Measurements from ENCODE around the gene ZNF423.

Gene ZNF423

DNA sequence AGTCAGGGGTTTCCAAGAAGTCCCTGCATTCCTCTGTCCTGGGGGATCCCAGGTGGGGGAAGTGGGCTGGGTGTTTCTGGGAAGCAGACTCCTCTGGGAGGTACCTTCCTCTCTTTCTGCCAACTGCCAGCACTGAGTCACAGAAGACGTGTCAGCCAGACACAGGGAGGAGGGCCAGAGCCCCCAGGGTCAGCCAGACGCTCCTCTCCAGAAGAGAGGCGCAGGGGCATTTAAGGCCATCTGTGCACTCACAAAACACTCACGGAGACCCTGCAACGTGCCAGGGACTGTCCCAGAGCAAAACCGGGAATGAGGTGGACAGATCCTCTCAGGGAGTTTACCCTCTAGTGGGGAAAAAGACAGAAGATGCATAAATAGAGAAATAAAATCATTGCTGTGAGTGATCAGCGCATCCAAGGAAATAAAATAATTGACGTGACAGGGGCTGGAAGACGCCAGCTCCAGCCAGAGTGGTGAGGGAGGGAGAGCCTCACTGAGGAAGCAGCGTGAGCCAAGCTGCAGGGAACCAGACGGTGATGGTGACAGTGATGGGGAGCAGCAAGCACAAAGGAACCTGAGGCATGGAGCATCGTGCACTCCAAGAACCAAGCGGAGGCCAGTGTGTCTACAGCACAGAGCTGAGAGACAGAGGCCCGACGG is 105.4 kb downstream of the ZNF423 start:
- DNase-seq (ENCODE audit: low read depth), result no peak

DNA sequence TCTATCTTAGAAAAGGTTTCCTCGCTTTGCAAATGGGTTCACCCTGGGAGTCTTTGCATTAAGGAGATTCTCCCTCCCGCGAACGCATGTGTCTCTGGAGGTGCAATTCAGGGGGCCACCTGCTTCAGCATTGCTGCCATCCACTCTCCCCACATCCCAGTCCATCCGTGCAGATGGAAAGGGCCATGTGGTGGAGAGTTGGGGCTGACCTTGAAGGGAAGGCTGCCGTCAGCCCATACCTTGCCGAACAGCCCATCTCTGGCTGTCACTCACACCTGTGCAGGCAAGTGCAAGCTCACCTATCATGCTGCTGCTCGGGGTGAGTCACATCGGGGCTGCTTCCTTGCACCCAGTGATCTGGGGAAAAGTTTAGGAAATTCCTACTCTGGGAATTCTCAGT is 106.1 kb downstream of the ZNF423 start:
- DNase-seq (ENCODE audit: low read depth), result no peak

DNA sequence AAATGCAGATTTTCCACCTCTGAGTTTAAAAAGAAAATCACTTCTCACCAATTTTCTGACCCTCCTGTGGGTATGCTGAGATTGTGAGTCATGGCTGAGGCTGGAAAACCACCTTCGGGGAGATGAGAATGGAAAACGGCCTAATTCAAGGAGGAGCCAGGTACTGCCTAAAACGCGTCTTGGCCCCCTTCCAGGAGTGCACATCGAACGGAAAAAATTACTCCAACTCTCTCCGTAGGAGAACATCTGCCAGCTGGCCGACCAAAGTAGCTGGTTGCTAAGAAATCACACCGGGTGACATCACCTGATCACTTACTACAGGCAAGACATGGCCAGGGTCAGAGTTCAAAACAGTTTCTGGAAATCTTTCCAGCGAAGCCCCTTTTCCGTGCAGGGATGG is 107.6 kb downstream of the ZNF423 start:
- DNase-seq (ENCODE audit: low read depth), result no peak

DNA sequence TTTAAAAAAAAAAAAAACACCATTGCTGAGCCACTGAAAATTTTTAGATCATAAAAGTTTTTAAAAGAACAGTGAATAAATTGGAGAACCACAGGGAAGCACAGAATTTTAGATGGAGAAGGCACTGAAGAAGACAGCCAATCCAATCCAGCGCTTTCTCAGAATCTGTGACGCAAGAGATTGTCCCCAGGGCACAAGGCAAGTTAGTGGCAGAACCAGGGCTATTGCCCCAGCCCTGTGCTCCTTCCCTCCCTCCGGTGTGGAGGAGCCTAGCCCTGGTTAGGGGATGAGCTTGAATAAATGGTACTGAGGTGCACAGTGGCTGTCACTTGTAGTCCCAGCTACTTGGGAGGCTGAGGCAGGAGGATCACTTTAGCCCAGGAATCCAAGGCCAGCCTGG is 108.3 kb downstream of the ZNF423 start:
- no peak for DNase-seq (ENCODE audit: low read depth)

DNA sequence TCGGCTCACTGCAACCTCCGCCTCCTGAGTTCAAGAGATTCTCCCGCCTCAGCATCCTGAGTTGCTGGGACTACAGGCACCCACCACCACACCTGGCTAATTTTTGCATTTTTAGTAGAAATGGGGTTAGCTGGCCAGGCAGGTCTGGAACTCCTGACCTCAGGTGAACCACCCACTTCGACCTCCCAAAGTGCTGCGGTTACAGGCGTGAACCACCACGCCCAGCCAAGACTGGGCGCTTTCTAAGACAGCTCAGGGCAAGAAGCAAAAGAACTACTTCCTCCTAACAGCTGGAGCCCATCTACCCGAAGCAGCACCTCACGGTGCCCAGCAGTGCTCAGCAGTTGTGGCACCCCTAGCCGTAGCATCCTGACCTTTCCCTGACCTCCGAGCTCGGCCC is 109.4 kb downstream of the ZNF423 start:
- DNase-seq (ENCODE audit: low read depth), result no peak

DNA sequence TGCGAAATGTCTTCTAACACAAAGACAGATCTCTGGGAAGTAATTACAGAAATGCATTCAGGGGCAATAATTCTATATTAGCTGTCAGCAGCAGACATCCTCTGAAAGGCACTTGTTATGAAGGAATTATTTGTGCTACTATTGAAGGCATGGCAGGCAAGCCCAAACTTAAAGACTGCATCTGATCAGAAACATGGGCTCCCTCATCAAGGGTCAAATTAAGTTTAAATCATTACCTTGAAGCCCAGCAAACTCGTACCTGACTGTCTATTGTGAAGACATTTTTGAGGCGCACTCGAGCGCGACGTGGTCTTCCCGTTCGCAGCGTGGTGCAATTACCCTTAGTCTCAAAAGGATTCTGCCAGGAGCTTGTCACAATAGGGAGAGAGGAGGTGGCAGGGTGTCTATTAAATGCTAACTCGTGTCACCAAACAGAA is 110.6 kb downstream of the ZNF423 start:
- no peak for DNase-seq (ENCODE audit: low read depth)

DNA sequence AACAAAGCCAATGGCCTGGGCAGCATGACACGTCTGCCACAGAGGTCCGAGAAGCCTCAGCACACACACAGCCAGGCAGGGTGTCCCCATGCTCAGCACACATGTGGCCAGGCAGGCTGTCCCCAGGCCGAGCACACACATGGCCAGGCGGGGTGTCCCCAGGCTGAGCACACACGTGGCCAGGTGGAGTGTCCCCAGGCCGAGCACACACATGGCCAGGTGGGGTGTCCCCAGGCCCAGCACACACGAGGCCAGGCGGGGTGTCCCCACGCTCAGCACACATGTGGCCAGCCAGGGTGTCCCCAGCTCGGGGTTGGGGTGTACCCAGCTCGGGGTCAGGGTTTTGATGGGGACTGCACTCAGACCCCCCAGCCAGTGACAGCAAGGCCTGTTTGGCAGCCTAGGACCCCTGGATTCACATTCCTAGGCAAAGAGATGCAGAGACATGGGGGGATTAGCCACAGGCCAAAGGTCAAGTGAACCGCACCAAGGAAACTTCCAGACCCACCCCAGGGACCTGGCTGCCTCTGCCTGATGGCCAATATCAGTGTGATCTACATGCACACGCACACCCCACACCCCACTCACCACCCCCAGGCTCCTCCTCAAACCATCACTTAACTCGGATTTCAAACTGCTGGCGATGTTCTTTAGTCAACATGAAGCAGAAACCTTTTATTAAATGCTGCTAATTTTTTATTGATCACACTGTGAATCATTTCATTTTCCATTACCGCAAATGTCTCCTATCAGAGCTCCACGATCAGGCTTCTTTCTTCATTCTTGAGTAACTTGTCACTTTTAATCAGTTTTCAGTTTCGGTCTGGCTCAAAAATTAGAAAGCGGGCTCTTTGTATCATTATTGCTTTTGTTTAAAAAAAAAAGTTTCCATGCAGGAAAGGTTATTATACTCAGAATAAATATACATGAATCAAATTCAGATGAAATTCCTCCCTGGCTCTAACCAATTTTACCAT is 111.4 kb downstream of the ZNF423 start:
- DNase-seq (ENCODE audit: low read depth), result no peak

DNA sequence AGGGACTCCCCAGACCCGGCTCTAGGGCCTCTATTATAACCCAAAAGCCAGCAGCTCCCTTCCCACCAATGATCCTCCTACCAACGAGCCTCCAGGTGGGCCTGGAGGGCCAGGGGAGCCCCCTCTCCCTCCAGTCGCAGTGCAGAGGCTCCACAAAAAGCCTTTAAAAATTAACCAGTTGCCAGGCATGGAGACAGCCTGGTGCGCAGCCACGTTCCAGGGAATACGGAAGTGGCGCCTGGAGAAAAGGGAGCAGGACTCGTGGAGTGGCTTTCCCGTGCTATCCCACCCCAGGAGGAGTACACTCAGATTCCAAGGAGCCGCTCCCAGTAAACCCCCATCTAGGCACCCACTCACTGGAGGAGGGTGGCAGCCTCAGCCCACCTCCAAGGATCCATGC is 112.3 kb downstream of the ZNF423 start:
- DNase-seq (ENCODE audit: low read depth), result no peak

DNA sequence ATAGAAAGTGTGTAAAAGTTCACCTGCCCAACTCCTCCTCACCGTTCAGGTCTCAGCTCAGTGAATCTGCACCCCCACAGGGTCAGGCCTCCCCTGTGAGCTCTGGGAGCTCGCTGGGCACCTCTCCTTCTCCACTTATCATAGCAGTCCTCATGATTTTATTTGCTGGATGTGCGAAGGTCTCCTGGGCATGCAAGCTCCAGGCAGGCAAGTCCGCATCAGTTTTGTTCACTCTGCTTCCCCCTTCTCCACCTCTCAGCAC is 112.8 kb downstream of the ZNF423 start:
- no peak for DNase-seq (ENCODE audit: low read depth)

DNA sequence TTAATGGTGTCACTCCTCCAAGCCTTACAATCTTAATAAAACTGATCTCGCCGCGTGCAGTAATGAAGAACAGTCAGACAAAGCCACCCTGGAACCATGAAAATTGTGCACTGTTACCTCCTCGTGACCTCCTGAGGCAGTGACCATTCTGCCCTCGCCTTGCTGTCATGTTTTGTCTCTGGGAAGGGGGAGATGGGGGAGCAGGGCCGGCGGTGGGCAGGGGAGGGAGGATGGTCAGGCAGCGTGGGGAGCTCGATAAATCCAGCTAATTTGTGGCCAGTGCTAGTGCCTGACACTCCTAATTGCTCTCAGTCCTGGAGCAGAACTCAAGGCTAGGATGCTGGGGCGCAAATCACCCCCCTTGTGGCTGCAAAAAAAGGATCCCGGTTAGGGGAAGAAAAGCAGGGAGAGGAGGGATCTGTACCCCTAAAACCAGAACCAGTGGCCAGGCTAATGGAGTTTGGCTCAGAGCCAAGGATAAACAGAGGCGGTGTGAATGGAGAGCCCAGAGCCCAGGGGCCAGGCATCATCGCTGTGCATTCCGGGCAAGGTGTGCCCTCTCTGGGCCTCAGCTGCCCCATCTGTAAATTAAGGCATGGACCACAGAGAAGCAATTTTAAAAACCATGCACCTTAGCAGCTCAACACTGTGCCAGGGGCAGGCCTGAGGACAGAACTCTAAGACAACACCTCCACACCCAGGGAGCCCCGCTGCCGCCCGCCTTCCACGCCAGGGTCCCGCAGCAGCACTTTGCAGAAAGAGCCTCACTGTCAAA is 113.3 kb downstream of the ZNF423 start:
- no peak for DNase-seq (ENCODE audit: low read depth)

DNA sequence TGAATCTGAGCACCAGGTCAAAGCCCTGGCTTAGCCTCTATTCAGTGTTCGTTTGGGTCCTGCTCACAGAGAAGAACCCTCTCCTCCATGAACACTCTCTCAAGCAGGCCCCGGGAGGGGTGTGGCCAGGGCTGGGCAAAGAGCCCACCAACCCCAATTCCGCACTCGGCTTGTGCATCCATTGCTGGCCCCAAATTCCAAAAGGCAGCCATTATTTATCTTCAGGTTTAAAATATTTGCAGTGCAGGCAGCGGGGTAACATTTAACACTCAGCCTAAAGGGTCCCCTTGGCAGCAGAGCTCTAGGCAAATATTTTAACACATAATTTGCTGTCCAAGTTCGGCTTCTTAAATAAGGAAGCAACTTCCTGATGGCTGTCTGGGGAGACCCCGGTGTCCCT is 115.7 kb downstream of the ZNF423 start:
- DNase-seq (ENCODE audit: low read depth), result no peak

DNA sequence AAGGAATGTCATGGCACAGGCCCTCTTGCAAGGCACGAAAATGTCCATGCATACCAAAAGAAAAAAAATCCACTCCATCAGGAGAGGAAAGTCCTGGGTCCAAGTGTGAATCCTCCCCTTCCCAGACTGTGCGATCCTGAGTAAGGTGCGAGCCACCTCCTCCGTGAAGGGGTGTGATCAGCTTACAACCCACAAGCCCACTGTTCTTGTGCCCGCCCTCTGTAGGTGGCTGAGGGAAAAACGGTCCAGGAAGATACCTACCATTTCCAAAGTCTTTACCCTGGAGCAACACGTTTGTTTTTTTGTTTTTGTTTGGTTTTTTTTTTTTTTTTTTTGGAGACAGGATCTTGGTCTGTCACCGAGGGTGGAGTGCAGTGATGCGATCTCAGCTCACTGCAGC is 116.5 kb downstream of the ZNF423 start:
- no peak for DNase-seq (ENCODE audit: low read depth)

DNA sequence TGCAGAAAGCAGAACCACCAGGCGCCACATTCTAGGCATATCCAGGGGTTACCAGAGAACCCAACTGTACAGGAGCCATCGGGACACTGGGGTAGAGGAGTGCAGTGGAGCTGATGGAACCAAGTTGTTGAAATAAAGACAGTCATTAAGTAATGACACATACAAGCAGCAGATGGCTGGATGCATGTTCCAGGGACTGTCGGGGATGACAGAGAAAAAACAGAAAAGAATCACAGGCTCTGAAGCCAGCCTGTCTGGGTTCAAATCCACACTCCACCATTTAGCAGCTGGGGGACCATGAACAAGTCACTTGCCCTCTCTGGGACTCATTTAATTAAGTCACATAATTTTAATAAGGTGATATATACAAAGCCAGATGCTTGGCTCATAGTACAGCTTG is 117.1 kb downstream of the ZNF423 start:
- no peak for DNase-seq (ENCODE audit: low read depth)

DNA sequence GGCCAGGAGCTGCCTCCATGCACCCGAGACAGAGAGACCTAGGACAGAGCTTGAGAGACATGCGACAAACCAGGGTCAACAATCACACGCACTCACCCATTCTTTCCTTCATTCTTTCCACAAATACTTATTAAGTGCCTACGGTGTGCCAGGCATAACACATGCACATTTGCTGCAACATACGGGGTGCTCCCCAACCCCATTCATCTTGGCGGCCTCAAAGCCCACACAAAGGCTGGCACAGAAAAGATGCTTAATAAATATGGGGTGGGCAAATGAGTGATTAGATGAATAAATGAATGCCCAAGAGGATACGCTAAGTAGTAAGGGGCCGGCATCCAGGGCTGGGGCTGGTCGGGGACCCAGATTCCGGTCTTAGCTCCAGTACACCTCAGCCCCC is 117.9 kb downstream of the ZNF423 start:
- DNase-seq (ENCODE audit: low read depth), result no peak

DNA sequence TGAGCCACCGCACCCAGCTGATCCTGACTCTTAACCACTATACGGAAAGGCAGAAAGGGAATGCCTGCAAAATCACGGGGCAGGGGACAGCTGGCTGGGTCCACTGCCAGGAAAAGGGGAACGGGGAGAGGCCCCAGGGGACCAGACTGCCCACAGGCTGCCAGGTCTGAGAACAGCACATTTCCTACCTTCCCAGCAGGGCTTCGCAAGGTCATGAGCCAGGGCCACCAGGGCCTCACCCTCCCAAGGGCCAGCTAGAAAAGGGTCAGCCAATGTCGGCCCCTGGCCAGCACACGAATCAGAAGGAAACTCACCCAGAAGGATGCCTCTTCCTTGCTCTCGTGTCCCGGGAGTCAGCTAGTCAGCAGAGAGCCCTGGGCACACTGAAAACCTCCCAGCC is 118.4 kb downstream of the ZNF423 start:
- DNase-seq (ENCODE audit: low read depth), result no peak

DNA sequence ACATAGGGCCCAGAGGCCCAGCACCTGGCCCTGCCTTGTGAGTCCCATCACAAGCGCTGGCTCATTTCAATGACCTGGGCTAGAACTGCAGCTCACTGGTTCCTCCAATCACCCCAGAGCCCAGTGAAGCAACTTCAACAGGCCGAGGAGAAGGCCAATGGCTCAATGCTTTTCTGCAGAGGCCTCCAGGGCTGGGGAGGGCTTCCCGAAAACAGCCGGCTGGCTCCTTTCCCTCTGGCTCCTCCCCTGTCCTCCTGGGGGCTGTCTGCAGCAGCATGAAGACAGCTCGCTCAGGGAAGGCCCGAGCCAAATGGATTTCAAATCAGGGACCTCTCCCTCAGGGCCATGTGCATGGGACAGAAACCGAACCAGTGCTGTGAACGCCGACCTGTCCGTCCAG is 121.6 kb downstream of the ZNF423 start:
- no peak for DNase-seq (ENCODE audit: low read depth)

DNA sequence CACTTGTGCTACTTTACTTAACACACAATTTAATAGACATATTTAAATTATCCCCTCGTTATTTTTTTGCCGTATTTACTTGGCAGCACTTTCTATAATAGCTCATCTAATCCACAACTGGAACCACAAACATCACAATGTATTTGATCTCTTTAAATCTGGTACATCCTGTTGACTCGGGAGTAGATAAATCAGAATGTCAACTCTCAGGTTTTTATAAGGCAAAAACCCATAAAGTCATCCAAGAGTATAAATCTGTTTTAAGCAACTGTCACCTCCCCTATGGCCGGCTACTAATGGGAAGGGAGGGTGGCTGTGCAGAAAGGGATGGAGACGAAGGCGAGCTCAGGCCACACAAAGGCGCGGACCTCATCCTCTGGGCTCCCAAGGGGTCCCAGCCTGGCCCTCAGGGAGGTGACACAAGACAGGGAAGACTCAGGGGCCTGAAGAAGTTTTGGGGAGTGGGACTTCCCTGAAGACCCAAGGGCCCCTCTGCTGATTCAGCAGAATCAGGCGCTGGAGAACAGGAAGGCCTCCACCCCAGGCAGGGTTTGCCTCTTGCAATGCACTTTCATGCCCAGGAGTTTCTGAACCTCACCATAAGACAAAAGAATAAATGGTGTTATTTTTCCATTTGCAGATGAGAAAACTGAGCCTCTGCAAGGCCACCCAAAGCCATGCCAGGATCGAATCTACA is 122.5 kb downstream of the ZNF423 start:
- DNase-seq (ENCODE audit: low read depth), result no peak

DNA sequence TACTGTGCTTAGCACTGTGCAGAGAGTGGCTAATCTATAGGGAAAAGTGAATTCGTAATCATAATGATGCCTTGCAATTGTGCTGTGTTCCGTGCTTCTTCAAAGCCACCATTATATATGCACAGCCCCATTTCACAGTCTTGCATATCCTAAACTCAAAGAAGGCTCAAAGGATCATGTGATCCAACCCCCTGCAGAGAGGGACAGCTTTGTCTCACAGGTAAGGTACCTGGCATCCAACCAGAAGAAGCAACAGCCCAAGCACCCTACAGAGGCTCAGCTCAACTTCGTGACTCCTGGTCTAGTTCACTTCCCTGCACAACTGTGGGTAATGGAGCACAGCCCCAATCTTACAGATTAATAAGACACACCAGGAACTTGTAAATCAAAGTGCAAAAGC is 124.0 kb downstream of the ZNF423 start:
- DNase-seq (ENCODE audit: low read depth), result no peak

DNA sequence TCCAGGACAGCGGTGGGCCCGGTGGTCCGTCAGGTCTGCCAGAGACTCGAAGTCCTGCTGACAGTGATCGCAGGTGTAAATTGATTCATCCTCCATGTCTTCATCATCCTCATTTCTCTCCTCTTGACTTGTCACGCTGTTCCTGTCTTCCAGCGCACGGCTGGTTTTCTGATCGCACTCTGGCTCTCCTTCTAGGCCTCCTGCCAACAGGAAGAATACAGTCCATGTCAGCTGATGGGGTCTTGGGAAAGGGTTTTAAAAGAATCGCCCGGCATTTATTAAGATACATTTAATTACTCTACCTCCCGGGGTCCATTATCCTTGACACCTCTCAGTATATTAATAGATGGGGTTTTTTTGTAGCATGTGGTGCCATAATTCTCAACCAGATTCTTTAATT is 125.1 kb downstream of the ZNF423 start:
- DNase-seq (ENCODE audit: low read depth), result no peak

DNA sequence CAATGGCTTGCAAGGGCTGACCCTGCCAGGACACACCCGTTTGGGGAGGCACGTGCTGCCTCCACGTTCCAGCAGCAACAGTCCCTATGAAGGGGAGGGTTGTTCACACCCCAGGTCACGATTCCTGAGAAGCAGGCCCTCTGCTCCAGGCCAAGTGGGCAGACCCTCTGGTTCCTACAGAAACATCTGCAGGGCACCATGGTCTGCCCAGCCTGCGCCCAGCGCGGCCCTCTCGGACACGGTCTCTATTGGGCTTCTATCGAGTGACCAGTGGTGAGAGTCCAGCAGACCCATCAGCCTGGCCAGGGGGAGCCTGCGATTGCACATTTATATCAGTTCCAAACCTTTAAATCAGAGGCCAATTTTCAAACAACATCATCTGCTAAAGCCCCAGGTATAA is 128.3 kb downstream of the ZNF423 start:
- DNase-seq (ENCODE audit: low read depth), result no peak

DNA sequence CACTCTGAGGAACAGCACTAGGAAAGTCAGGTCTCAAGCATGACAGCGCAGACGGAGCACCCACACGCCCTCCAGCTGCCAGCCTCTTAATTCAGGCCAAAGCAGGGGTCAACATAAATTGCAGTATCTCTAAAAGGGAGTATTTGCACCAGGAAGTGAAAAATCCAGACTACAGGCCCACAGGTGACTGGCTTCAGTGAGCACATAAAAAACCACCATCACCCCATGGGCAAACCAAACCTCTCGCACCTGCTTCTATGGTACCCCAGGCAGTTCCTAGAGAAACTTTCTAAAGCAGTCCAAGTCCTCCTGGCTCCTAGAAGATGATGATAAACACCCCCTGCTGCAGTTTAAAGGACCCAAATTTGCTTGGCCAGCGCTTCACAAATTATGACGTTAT is 129.8 kb downstream of the ZNF423 start:
- DNase-seq (ENCODE audit: low read depth), result no peak

DNA sequence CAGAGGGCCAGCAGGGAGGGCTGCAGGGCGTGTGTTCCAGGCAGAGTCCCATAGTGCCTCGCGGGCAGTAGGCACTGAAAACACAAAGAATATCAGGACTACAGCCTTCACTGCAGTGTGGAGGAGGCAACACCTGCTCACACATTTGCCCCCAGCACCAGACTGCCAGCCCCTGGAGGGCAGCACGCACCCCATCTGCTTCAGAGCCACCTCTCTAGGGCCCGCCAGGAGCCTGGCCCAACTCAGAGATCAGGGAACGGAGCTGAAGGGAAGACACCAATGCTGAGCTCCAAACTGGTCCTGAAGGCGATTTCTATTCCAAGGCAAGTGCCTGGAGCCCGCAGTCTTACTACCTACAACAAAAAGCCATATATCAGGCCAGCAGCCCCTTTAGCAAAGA is 130.3 kb downstream of the ZNF423 start:
- DNase-seq (ENCODE audit: low read depth), result no peak

Data from non-pigmented ciliary epithelial cell (primary cell).